Vagina (tissue), 2 donors: ENCODE measurements around the gene MPRIP. TPM values are rescaled to one million over a fixed set of nuclear protein-coding genes. Genes with fewer than 3 reads are reported as not detected.

Source experiments
- DNase-seq, 2 donors: peaks; one replicate each; pipeline ENCODE4 v3.0.0-alpha.2; 2017; ENCODE audit errors: extremely low spot score in 2 of 2
- H3K27ac ChIP-seq: fragments of 200-600 bp; sonication (generic); one replicate; pipeline ENCODE4 v1.5.1; 2019
- H3K27me3 ChIP-seq: fragments of 200-600 bp; sonication (generic); one replicate; pipeline ENCODE4 v1.5.1; 2019
- H3K36me3 ChIP-seq, 2 donors: fragments of 200-600 bp; sonication (generic); one replicate each; pipeline ENCODE4 v1.5.1; 2017 to 2019
- H3K4me1 ChIP-seq: fragments of 200-600 bp; sonication (generic); one replicate; pipeline ENCODE4 v1.5.1; 2019
- H3K4me3 ChIP-seq, 2 donors: fragments of 200-600 bp; sonication (generic); 1 replicate in 1 of 2; 2 replicates in 1 of 2; pipeline ENCODE4 v1.5.1; 2016 to 2019
- H3K9me3 ChIP-seq: fragments of 200-600 bp; sonication (generic); one replicate; pipeline ENCODE4 v1.5.1; 2019
- CTCF ChIP-seq, 3 experiments: fragments of 450-650 bp in 2 of 3; fragments of 200-600 bp in 1 of 3; sonication (generic) in 1 of 3; IDR thresholded peaks; one replicate each; pipeline ENCODE4 v1.5.1; 2017 to 2019; ENCODE audit warnings: antibody characterized with exemption in 3 of 3, mild to moderate bottlenecking in 2 of 3, moderate library complexity in 2 of 3
- POLR2A ChIP-seq, 2 donors: fragments of 450-650 bp; IDR thresholded peaks; one replicate each; pipeline ENCODE4 v1.6.1; 2017; ENCODE audit warnings: antibody characterized with exemption in 2 of 2, mild to moderate bottlenecking in 2 of 2, moderate library complexity in 2 of 2
- POLR2AphosphoS5 ChIP-seq, 2 donors: sonication (generic); formaldehyde crosslinking; IDR thresholded peaks; one replicate each; pipeline ENCODE4 v1.9.0; 2017; ENCODE audit warnings: antibody characterized with exemption in 2 of 2, mild to moderate bottlenecking in 2 of 2, low read depth in 1 of 2; ENCODE audit not compliant: insufficient read depth in 1 of 2
- intact Hi-C: fragments of 100-400 bp; cut with DNase I; formaldehyde crosslinking; loops from one replicate; pipeline ENCODE4 v1.15.1; 2023
- total RNA-seq: library from RNA; depleted of rRNA; stranded (reverse); fragments of >200 nt; gene quantifications from one replicate; pipeline ENCODE4 v1.2.3, GENCODE V29; 2016

MPRIP gene
- total RNA-seq, 1 donor from 2014 or later = 202 TPM

GRCh38 chr17:17118399-17118798, 76.1 kb downstream of the MPRIP start:
- H3K4me1 ChIP-seq = peaks cover 83% of the 10 kb centered on the region
- H3K27me3 ChIP-seq = no peaks in the 10 kb centered on the region
- DNase-seq = no peak
- H3K4me3 ChIP-seq = no peak overlapping the region
- intact Hi-C loops = no loop called here
- H3K27ac ChIP-seq = peak overlapping the region; percentile 65
- H3K9me3 ChIP-seq = no peaks in the 10 kb centered on the region
- H3K36me3 ChIP-seq = no peaks in the 10 kb centered on the region
- no peak for TF ChIP-seq POLR2A (IDR thresholded peaks at IDR 0.05)
- no peak for TF ChIP-seq POLR2AphosphoS5 (IDR thresholded peaks at IDR 0.05; ENCODE audit: insufficient read depth in 1 of 2, low read depth in 1 of 2)
- no peak for TF ChIP-seq CTCF (IDR thresholded peaks at IDR 0.05)

GRCh38 chr17:17119106-17119505, 76.8 kb downstream of the MPRIP start:
- DNase-seq = no peak
- no peak for TF ChIP-seq CTCF (IDR thresholded peaks at IDR 0.05)
- no peak for TF ChIP-seq POLR2AphosphoS5 (IDR thresholded peaks at IDR 0.05; ENCODE audit: insufficient read depth in 1 of 2, low read depth in 1 of 2)
- no peak for TF ChIP-seq POLR2A (IDR thresholded peaks at IDR 0.05)
- intact Hi-C loops = no loop called here
- Histone ChIP-seq H3K27me3 (no peaks in the 10 kb centered on the region), H3K27ac (peak overlapping the region; percentile 65), H3K36me3 (no peaks in the 10 kb centered on the region), H3K9me3 (no peaks in the 10 kb centered on the region), H3K4me1 (peaks cover 83% of the 10 kb centered on the region), H3K4me3 (no peak overlapping the region)

- intact Hi-C loops = no loop called here
- DNase-seq = no peak
- Histone ChIP-seq H3K4me1 (peaks cover 83% of the 10 kb centered on the region), H3K27ac (peak overlapping the region; percentile 65), H3K36me3 (no peaks in the 10 kb centered on the region), H3K4me3 (no peak overlapping the region), H3K9me3 (no peaks in the 10 kb centered on the region), H3K27me3 (no peaks in the 10 kb centered on the region)
- no peak for TF ChIP-seq POLR2A (IDR thresholded peaks at IDR 0.05)
- TF ChIP-seq CTCF (IDR thresholded peaks at IDR 0.05) = no peak
- no peak for TF ChIP-seq POLR2AphosphoS5 (IDR thresholded peaks at IDR 0.05; ENCODE audit: insufficient read depth in 1 of 2, low read depth in 1 of 2)
Observed at GRCh38 chr17:17119533-17119932, 77.3 kb downstream of the MPRIP start.

GRCh38 chr17:17120294-17120693, 78.0 kb downstream of the MPRIP start:
- Histone ChIP-seq H3K9me3 (no peaks in the 10 kb centered on the region), H3K27me3 (no peaks in the 10 kb centered on the region), H3K36me3 (no peaks in the 10 kb centered on the region), H3K27ac (peak overlapping the region; percentile 65), H3K4me3 (no peak overlapping the region), H3K4me1 (peaks cover 83% of the 10 kb centered on the region)
- intact Hi-C loops = no loop called here
- TF ChIP-seq POLR2A (IDR thresholded peaks at IDR 0.05) (no peak), POLR2AphosphoS5 (IDR thresholded peaks at IDR 0.05; ENCODE audit: insufficient read depth in 1 of 2, low read depth in 1 of 2) (peak in 1 of 2 donors; percentile 43), CTCF (IDR thresholded peaks at IDR 0.05) (no peak)
- DNase-seq = no peak

- Histone ChIP-seq H3K27ac (peak overlapping the region; percentile 65), H3K36me3 (no peaks in the 10 kb centered on the region), H3K9me3 (no peaks in the 10 kb centered on the region), H3K27me3 (no peaks in the 10 kb centered on the region), H3K4me3 (no peak overlapping the region), H3K4me1 (peaks cover 83% of the 10 kb centered on the region)
- intact Hi-C loops = no loop called here
- DNase-seq = no peak
- TF ChIP-seq POLR2AphosphoS5 (IDR thresholded peaks at IDR 0.05; ENCODE audit: insufficient read depth in 1 of 2, low read depth in 1 of 2) (peak in 1 of 2 donors; percentile 25), POLR2A (IDR thresholded peaks at IDR 0.05) (no peak)
Observed at GRCh38 chr17:17120701-17121100, 78.4 kb downstream of the MPRIP start.
